ENCODE results near the gene PRDM4.
A peak's percentile ranks its signal among the peaks of the same experiment; 100 is the strongest.
"Not testable (repeated sequence)": the region's sequence is repeated elsewhere in the genome, so short reads cannot be mapped to it uniquely, and the experiment has no call there.

PRDM4 gene

GRCh38 chr12:107704041-107704440 is 56.9 kb downstream of the PRDM4 start:
- DNase-seq (ENCODE audit: low spot score) = no peak
- TF ChIP-seq, protein P1, sequence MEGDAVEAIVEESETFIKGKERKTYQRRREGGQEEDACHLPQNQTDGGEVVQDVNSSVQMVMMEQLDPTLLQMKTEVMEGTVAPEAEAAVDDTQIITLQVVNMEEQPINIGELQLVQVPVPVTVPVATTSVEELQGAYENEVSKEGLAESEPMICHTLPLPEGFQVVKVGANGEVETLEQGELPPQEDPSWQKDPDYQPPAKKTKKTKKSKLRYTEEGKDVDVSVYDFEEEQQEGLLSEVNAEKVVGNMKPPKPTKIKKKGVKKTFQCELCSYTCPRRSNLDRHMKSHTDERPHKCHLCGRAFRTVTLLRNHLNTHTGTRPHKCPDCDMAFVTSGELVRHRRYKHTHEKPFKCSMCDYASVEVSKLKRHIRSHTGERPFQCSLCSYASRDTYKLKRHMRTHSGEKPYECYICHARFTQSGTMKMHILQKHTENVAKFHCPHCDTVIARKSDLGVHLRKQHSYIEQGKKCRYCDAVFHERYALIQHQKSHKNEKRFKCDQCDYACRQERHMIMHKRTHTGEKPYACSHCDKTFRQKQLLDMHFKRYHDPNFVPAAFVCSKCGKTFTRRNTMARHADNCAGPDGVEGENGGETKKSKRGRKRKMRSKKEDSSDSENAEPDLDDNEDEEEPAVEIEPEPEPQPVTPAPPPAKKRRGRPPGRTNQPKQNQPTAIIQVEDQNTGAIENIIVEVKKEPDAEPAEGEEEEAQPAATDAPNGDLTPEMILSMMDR (IDR thresholded peaks at IDR 0.05; ENCODE audit: borderline replicate concordance, control extremely low read depth, extremely low read depth, insufficient read depth, missing control alignments) = no peak
- in situ Hi-C loops (cut with MboI; ENCODE audit: low sequenced_read_pairs, unreplicated experiment) = no loop called here

- in situ Hi-C loops (cut with MboI; ENCODE audit: low sequenced_read_pairs, unreplicated experiment) = no loop called here
- TF ChIP-seq, protein P1 (IDR thresholded peaks at IDR 0.05; ENCODE audit: borderline replicate concordance, control extremely low read depth, extremely low read depth, insufficient read depth, missing control alignments) = no peak
- DNase-seq (ENCODE audit: low spot score) = no peak
Measured at GRCh38 chr12:107702106-107702505, 58.8 kb downstream of the PRDM4 start.

- in situ Hi-C loops (cut with MboI; ENCODE audit: low sequenced_read_pairs, unreplicated experiment); DNase-seq (ENCODE audit: low spot score): not testable (repeated sequence)
- TF ChIP-seq, protein P1 (IDR thresholded peaks at IDR 0.05; ENCODE audit: borderline replicate concordance, control extremely low read depth, extremely low read depth, insufficient read depth, missing control alignments) = peak; percentile 10
Measured at GRCh38 chr12:107695772-107696171, 65.2 kb downstream of the PRDM4 start.

- peak; percentile 96 for DNase-seq (ENCODE audit: low spot score)
- in situ Hi-C loops (cut with MboI; ENCODE audit: low sequenced_read_pairs, unreplicated experiment) = no loop called here
- TF ChIP-seq, protein P1 (IDR thresholded peaks at IDR 0.05; ENCODE audit: borderline replicate concordance, control extremely low read depth, extremely low read depth, insufficient read depth, missing control alignments) = no peak
Measured at GRCh38 chr12:107685360-107686248, 75.3 kb downstream of the PRDM4 start, which contains the start of gene PWP1. PWP1 (plus strand) TSS chr12:107685799; CDS start chr12:107685900, 101 bp downstream.

DNA sequence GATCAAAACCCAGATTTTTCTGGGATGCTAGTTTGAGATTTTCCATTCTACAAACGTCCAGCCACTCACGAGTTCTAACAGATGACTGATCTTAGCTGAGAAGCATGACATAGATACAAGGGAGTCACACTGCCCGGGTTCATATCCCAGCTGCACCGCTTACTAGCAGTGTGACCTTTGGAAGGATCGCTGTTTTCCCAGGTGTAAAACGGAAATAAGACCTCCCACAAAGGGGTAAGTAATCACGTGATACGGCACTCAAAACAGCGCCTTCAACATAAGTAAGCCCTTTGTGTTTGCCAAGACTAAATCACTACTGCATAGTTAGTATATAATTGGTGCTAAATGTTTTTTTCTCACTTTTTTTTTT is 76.0 kb downstream of the PRDM4 start:
- no peak for DNase-seq (ENCODE audit: low spot score)
- TF ChIP-seq, protein P1 (IDR thresholded peaks at IDR 0.05; ENCODE audit: borderline replicate concordance, control extremely low read depth, extremely low read depth, insufficient read depth, missing control alignments) = no peak
- in situ Hi-C loops (cut with MboI; ENCODE audit: low sequenced_read_pairs, unreplicated experiment) = no loop called here

GRCh38 chr12:107684029-107684795 is 76.7 kb downstream of the PRDM4 start:
- in situ Hi-C loops (cut with MboI; ENCODE audit: low sequenced_read_pairs, unreplicated experiment) = no loop called here
- TF ChIP-seq, protein P1 (IDR thresholded peaks at IDR 0.05; ENCODE audit: borderline replicate concordance, control extremely low read depth, extremely low read depth, insufficient read depth, missing control alignments) = no peak
- no peak for DNase-seq (ENCODE audit: low spot score)
